Bronchial epithelial cell (primary cell): ENCODE results near the gene ECE1. TPM values are rescaled to one million over a fixed set of nuclear protein-coding genes. Genes with fewer than 3 reads are reported as not detected.
A peak's percentile ranks its signal among the peaks of the same experiment; 100 is the strongest.

Source experiments
- DNase-seq: peaks from one replicate; pipeline ENCODE4 v3.0.0-alpha.2; 2010; ENCODE audit warnings: low read depth
- FAIRE-seq: peaks from 2 replicates; lab custom pipeline; 2011; peaks lifted over from hg19 to GRCh38; lab: Jason Lieb, UNC
- H3K27me3 ChIP-seq: 2 replicates; pipeline ENCODE4 v1.5.1; 2011; ENCODE audit warnings: low read length; ENCODE audit not compliant: control insufficient read depth, insufficient read depth
- H3K36me3 ChIP-seq: 2 replicates; pipeline ENCODE4 v1.5.1; 2011; ENCODE audit warnings: low read length; ENCODE audit not compliant: control insufficient read depth, insufficient read depth
- H3K4me3 ChIP-seq: 2 replicates; pipeline ENCODE4 v1.5.1; 2011; ENCODE audit warnings: mild to moderate bottlenecking, low read depth, low read length, control low read depth
- CTCF ChIP-seq: IDR thresholded peaks from 2 replicates; pipeline ENCODE4 v1.5.1; 2011; ENCODE audit warnings: mild to moderate bottlenecking, moderate library complexity, low read length, control low read depth, inconsistent platforms; ENCODE audit not compliant: insufficient read depth, severe bottlenecking
- total RNA-seq: library from RNA; depleted of rRNA; stranded (reverse); fragments of >200 nt; gene quantifications from 2 replicates; pipeline ENCODE4 v1.2.1, GENCODE V29; 2014

ECE1 gene
- total RNA-seq, 1 donor from 2014 or later = 44.2 TPM

- no peak for FAIRE-seq
- no peak for TF ChIP-seq CTCF
- Histone ChIP-seq H3K36me3 (peaks cover 8% of the 10 kb centered on the region), H3K4me3 (no peak overlapping the region), H3K27me3 (no peaks in the 10 kb centered on the region)
- no peak for DNase-seq
These were observed 13.1 kb downstream of the ECE1 start for GRCh38 chr1:21277180-21277579.

GRCh38 chr1:21272540-21272939 is 17.7 kb downstream of the ECE1 start:
- no peak for TF ChIP-seq CTCF
- Histone ChIP-seq H3K27me3 (no peaks in the 10 kb centered on the region), H3K4me3 (no peak overlapping the region), H3K36me3 (peaks cover 28% of the 10 kb centered on the region)
- FAIRE-seq (no peak), DNase-seq (no peak)

DNA sequence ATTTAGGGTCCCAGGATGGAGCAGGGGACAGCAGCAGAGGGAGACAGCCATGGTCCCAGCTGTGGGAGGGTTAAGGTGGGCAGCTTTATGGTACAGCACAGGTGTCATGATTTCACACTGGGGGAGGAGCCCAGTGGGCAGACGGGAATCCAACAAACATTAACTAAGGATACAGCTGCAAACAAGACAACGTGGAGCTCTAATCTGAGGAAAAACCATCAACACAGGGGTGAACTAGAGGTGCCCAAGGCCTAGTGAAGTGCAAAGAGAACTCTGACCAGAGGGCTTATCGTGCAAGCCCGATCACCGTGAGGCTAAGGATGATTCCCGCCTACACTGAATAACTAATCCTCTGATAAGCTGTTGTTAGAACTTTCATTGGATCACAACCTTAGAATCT is 18.7 kb downstream of the ECE1 start:
- TF ChIP-seq CTCF = no peak
- no peaks in the 10 kb centered on the region for H3K27me3 ChIP-seq
- H3K4me3 ChIP-seq = no peak overlapping the region
- no peak for DNase-seq
- FAIRE-seq = no peak
- peaks cover 27% of the 10 kb centered on the region for H3K36me3 ChIP-seq

DNA sequence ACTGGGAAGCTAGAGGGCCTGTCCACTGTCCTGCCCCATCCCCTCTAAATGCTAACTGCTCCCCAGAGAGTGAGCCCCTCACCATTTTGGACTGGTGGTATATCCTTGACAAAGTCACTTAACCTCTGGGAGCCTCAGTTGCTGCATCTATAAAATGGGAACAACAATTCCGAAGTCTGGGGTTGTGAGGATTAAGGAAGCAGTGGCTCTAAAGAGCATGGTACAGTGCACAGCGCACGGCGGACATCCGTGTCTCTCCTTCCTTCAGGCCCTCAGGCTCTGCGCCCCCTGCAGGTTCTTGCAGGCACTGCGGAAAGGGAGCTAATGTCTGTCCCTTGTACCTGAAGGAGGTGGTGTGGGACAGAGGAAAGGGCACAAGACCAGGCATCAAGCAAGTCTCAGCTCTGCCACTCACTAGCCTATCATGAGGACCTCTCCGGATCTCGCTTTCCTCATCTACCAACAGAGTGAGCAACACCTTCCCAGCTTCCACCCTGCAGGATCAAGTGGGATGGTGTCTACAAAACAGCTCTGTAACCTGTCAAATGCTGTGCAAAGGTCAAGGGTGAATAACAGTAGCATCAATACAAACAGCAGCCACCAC is 20.1 kb downstream of the ECE1 start:
- DNase-seq (peak; percentile 43), FAIRE-seq (peak; percentile 23)
- peak; percentile 95 for TF ChIP-seq CTCF

GRCh38 chr1:21269461-21270085 is 20.7 kb downstream of the ECE1 start:
- Histone ChIP-seq H3K4me3 (no peak overlapping the region), H3K27me3 (no peaks in the 10 kb centered on the region), H3K36me3 (peaks cover 27% of the 10 kb centered on the region)
- DNase-seq (no peak), FAIRE-seq (no peak)
- no peak for TF ChIP-seq CTCF

More for the DNA sequence above, 20.1 kb downstream of the ECE1 start:
- peaks cover 27% of the 10 kb centered on the region for H3K36me3 ChIP-seq
- no peaks in the 10 kb centered on the region for H3K27me3 ChIP-seq
- H3K4me3 ChIP-seq = no peak overlapping the region
